Mesangial cell (primary cell): ENCODE results near the gene ELK1. TPM values are rescaled to one million over a fixed set of nuclear protein-coding genes. Genes with fewer than 3 reads are reported as not detected.

Experiments used
- total RNA-seq: library from RNA; depleted of rRNA; stranded (reverse); fragments of >200 nt; gene quantifications from 2 replicates; pipeline ENCODE4 v1.2.3, GENCODE V29; 2015

ELK1 gene
- 27.9 and 40.6 TPM in 2 replicates for total RNA-seq

DNA sequence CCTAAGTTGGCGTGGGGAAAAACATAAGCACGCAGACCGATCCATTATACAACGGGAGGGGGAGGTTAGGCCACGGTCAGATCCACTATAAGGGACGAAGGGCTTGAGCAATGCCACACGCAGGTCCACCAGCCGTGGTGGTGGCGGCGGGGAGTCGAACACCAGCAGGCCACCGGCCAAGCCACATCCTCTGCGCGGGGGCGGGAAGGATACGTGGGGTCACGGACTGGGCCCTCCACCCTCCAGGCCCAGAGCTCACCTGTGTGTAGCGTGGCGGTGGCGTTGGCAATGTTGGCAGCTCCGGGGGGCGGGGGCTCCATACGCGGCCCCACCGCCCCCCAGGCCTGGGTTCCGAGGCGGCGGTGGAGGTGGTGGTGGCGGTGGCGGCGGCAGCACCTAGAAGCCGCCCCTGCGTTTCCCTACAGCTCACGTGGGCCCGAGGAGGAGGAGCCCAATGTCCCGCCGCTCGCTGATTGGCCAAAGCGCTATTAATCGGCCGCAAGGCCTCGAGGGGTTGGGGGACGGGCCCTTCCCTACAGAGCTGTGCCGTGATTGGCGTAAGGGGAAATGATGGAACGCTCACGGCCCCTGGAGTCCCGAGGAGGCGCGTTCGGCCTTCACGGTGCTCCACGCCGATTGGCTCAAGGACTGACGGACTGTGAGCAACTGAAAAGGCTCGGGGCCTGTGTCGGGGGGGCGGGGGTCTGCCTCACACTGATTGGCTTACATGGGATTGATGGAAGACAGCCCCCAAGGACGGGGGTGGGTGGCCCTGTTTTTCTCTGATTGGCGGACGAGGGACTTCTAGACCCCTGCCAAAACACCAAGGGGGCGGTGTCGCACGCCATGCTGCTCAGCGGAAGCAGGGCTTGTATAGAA is at the start of gene ELK1:
Gene ELK1 (minus strand): TSS at position 400 of the 879 bp plus-strand sequence. CDS start 9,122 bp downstream, outside the sequence.

GRCh38 chrX:47658684-47659420 is 8.5 kb upstream of the ELK1 start, which contains the start of gene UXT:
UXT (minus strand) TSS chrX:47659180; CDS start chrX:47658927, 253 bp downstream.

DNA sequence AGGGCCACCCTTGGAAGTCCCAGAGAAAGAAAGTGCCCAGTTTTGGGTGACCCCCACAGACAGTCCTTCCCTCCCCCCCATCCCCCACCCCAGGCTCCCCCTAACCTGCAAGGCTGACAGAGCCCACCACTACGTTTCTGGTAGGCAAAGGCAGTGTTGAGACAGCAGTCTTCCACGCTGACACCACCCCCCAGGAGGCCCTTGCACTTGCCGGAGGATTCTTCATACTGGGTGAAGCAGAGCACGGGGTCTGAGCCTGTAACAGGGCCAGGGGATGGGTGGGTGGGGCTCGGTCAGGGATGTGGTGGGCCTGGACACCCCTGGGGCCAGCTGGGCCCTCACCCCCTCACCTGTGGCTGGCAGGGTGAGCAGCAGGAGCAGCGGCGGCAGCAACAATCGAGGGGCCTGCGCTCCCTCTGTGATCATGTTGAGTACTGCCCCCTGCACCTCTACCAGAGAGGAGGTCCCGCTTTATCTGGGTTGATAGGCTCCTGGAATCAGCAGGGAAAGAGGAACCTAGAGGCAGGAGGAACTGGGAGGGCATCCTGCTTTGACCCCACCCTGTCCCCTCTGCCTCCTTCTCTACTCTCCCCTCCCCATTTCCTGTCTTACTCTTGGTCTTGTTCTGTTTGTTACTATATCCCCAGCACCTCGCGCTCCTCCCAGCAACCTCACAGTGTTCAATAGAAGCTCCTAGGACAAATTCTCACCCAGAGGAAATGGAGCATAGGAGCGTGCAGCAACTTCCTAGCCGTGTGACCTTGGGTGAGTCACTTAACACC is 20.8 kb downstream of the ELK1 start, which contains the start of gene CFP:
Gene CFP (minus strand): TSS at position 512 of the 782 bp plus-strand sequence. CDS start 86 bp downstream, at position 426.

DNA sequence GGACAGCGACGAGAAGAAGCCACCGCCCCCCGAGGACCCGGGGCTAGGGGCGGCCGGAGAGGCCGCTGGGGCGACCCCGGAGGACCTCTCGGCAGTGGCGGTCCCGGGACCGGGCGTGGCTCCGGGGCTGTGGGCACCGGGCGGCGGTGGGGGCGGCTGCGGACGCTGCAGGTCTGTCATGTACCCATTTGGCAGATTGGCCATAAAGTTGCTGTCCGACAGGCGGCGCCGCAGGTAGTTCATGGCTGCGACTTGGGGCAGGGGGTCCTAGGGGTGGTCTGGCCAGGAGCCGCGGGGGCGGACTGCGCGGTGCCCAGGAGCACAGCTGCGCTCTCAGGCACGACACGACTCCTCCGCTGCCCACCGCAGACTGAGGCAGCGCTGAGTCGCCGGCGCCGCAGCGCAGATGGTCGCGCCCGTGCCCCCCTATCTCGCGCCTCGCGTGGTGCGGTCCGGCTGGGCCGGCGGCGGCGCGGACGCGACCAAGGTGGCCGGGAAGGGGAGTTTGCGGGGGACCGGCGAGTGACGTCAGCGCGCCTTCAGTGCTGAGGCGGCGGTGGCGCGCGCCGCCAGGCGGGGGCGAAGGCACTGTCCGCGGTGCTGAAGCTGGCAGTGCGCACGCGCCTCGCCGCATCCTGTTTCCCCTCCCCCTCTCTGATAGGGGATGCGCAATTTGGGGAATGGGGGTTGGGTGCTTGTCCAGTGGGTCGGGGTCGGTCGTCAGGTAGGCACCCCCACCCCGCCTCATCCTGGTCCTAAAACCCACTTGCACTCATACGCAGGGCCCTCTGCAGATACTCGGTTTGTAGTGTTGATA is 30.7 kb downstream of the ELK1 start, which contains the start of gene SYN1:
Gene SYN1 (minus strand): TSS at position 372 of the 817 bp plus-strand sequence. CDS start 129 bp downstream, at position 243.

Other genes starting within 250 kb of the ELK1 start
- gene ZNF41, start 167.3 kb downstream of the ELK1 start, total RNA-seq, result 3.3 and 5.1 TPM in 2 replicates
- gene ARAF, start 89.4 kb downstream of the ELK1 start, total RNA-seq, result 43.2 and 45.6 TPM in 2 replicates
- 389 and 449 TPM in 2 replicates for gene TIMP1, start 68.1 kb downstream of the ELK1 start, total RNA-seq
- gene SYN1, start 30.7 kb downstream of the ELK1 start, total RNA-seq, result 0.33 and 1.6 TPM in 2 replicates
- gene CFP, start 20.6 kb downstream of the ELK1 start, total RNA-seq, result 0.13 and 0.16 TPM in 2 replicates
- 96.2 and 121 TPM in 2 replicates for gene UXT, start 8.6 kb upstream of the ELK1 start, total RNA-seq
- gene ZNF81, start 186.3 kb upstream of the ELK1 start, total RNA-seq, result 1.3 and 3.8 TPM in 2 replicates